ENCODE measurements around the gene SLC41A1. TPM values are rescaled to one million over a fixed set of nuclear protein-coding genes. Genes with fewer than 3 reads are reported as not detected.
"Not testable (repeated sequence)": the region's sequence is repeated elsewhere in the genome, so short reads cannot be mapped to it uniquely, and the experiment has no call there.

SLC41A1 gene
- total RNA-seq, 1 donor from 2014 or later, result 22.4 TPM

GRCh38 chr1:205826995-205827394 is 14.0 kb upstream of the SLC41A1 start:
- H3K27ac Mint-ChIP-seq (ENCODE audit: unreplicated experiment), result no peak overlapping the region
- peaks cover 8% of the 10 kb centered on the region for H3K4me1 Mint-ChIP-seq (ENCODE audit: low read depth, unreplicated experiment)
- DNase-seq (ENCODE audit: low read depth), result no peak
- H3K27me3 Mint-ChIP-seq (ENCODE audit: low read depth, unreplicated experiment), result peaks cover 28% of the 10 kb centered on the region
- FAIRE-seq, result no peak
- Histone ChIP-seq H3K27me3 (ENCODE audit: insufficient read depth, low read length) (peaks cover 25% of the 10 kb centered on the region), H3K9ac (ENCODE audit: low read length) (no peak overlapping the region), H3K4me3 (ENCODE audit: insufficient read depth, low read depth, low read length) (no peak overlapping the region), H3K4me2 (ENCODE audit: low read length) (no peak overlapping the region), H2AFZ (ENCODE audit: low read depth, low read length) (no peak overlapping the region), H4K20me1 (ENCODE audit: insufficient read depth, low read length) (no peaks in the 10 kb centered on the region), H3K27ac (ENCODE audit: low read depth, low read length) (no peak overlapping the region), H3K9me3 (ENCODE audit: insufficient read depth, low read depth, low read length) (no peaks in the 10 kb centered on the region), H3K79me2 (ENCODE audit: insufficient read depth, low read length) (no peaks in the 10 kb centered on the region), H3K4me1 (ENCODE audit: insufficient read depth, low read length) (no peaks in the 10 kb centered on the region), H3K36me3 (ENCODE audit: insufficient read depth, low read length) (no peaks in the 10 kb centered on the region)
- H3K9me3 Mint-ChIP-seq (ENCODE audit: unreplicated experiment), result peaks cover 6% of the 10 kb centered on the region
- no peaks in the 10 kb centered on the region for H3K36me3 Mint-ChIP-seq (ENCODE audit: low read depth, unreplicated experiment)
- no peak overlapping the region for H3K4me3 Mint-ChIP-seq (ENCODE audit: unreplicated experiment)
- no peak for TF ChIP-seq CTCF (IDR thresholded peaks at IDR 0.05; ENCODE audit: insufficient read depth, low read depth, low read length)
- no peak for TF ChIP-seq EZH2 (IDR thresholded peaks at IDR 0.05; ENCODE audit: insufficient read depth, low read length)

GRCh38 chr1:205826016-205826806 is 13.2 kb upstream of the SLC41A1 start:
- no peak overlapping the region for H3K9ac ChIP-seq (ENCODE audit: low read length)
- Mint-ChIP-seq H3K27me3 (ENCODE audit: low read depth, unreplicated experiment) (peaks cover 28% of the 10 kb centered on the region), H3K27ac (ENCODE audit: unreplicated experiment) (no peak overlapping the region), H3K9me3 (ENCODE audit: unreplicated experiment) (peaks cover 6% of the 10 kb centered on the region), H3K4me3 (ENCODE audit: unreplicated experiment) (no peak overlapping the region), H3K36me3 (ENCODE audit: low read depth, unreplicated experiment) (no peaks in the 10 kb centered on the region), H3K4me1 (ENCODE audit: low read depth, unreplicated experiment) (peaks cover 7% of the 10 kb centered on the region)
- FAIRE-seq, result no peak
- TF ChIP-seq CTCF (IDR thresholded peaks at IDR 0.05; ENCODE audit: insufficient read depth, low read depth, low read length), result no peak
- no peak overlapping the region for H3K4me3 ChIP-seq (ENCODE audit: insufficient read depth, low read depth, low read length)
- no peak overlapping the region for H2AFZ ChIP-seq (ENCODE audit: low read depth, low read length)
- H3K27ac ChIP-seq (ENCODE audit: low read depth, low read length), result no peak overlapping the region
- DNase-seq (ENCODE audit: low read depth), result no peak
- no peaks in the 10 kb centered on the region for H3K36me3 ChIP-seq (ENCODE audit: insufficient read depth, low read length)
- no peaks in the 10 kb centered on the region for H3K4me1 ChIP-seq (ENCODE audit: insufficient read depth, low read length)
- H4K20me1 ChIP-seq (ENCODE audit: insufficient read depth, low read length), result no peaks in the 10 kb centered on the region
- no peaks in the 10 kb centered on the region for H3K79me2 ChIP-seq (ENCODE audit: insufficient read depth, low read length)
- H3K9me3 ChIP-seq (ENCODE audit: insufficient read depth, low read depth, low read length), result no peaks in the 10 kb centered on the region
- H3K4me2 ChIP-seq (ENCODE audit: low read length), result no peak overlapping the region
- H3K27me3 ChIP-seq (ENCODE audit: insufficient read depth, low read length), result peaks cover 25% of the 10 kb centered on the region

- Histone ChIP-seq H3K4me3 (ENCODE audit: insufficient read depth, low read depth, low read length) (no peak overlapping the region), H3K4me2 (ENCODE audit: low read length) (no peak overlapping the region), H3K27ac (ENCODE audit: low read depth, low read length) (no peak overlapping the region), H3K9ac (ENCODE audit: low read length) (no peak overlapping the region), H3K4me1 (ENCODE audit: insufficient read depth, low read length) (no peaks in the 10 kb centered on the region), H3K9me3 (ENCODE audit: insufficient read depth, low read depth, low read length) (no peaks in the 10 kb centered on the region), H3K79me2 (ENCODE audit: insufficient read depth, low read length) (no peaks in the 10 kb centered on the region), H3K27me3 (ENCODE audit: insufficient read depth, low read length) (peaks cover 25% of the 10 kb centered on the region), H4K20me1 (ENCODE audit: insufficient read depth, low read length) (no peaks in the 10 kb centered on the region), H3K36me3 (ENCODE audit: insufficient read depth, low read length) (no peaks in the 10 kb centered on the region), H2AFZ (ENCODE audit: low read depth, low read length) (no peak overlapping the region)
- Mint-ChIP-seq H3K4me1 (ENCODE audit: low read depth, unreplicated experiment) (peaks cover 7% of the 10 kb centered on the region), H3K4me3 (ENCODE audit: unreplicated experiment) (no peak overlapping the region), H3K27ac (ENCODE audit: unreplicated experiment) (no peak overlapping the region), H3K27me3 (ENCODE audit: low read depth, unreplicated experiment) (peaks cover 28% of the 10 kb centered on the region), H3K9me3 (ENCODE audit: unreplicated experiment) (peaks cover 4% of the 10 kb centered on the region), H3K36me3 (ENCODE audit: low read depth, unreplicated experiment) (no peaks in the 10 kb centered on the region)
- DNase-seq (ENCODE audit: low read depth) (no peak), FAIRE-seq (no peak)
- no peak for TF ChIP-seq EZH2 (IDR thresholded peaks at IDR 0.05; ENCODE audit: insufficient read depth, low read length)
- no peak for TF ChIP-seq CTCF (IDR thresholded peaks at IDR 0.05; ENCODE audit: insufficient read depth, low read depth, low read length)
Observed at GRCh38 chr1:205824180-205824579, 11.2 kb upstream of the SLC41A1 start.

GRCh38 chr1:205823260-205823659 is 10.3 kb upstream of the SLC41A1 start:
- not testable (repeated sequence) for FAIRE-seq

More at GRCh38 chr1:205823260-205823659, 10.3 kb upstream of the SLC41A1 start:
- not testable (repeated sequence) for H3K4me1 ChIP-seq (ENCODE audit: insufficient read depth, low read length); H3K9me3 Mint-ChIP-seq (ENCODE audit: unreplicated experiment); H3K4me3 Mint-ChIP-seq (ENCODE audit: unreplicated experiment); H2AFZ ChIP-seq (ENCODE audit: low read depth, low read length); DNase-seq (ENCODE audit: low read depth); H3K36me3 Mint-ChIP-seq (ENCODE audit: low read depth, unreplicated experiment); H3K79me2 ChIP-seq (ENCODE audit: insufficient read depth, low read length); H3K27ac ChIP-seq (ENCODE audit: low read depth, low read length); H3K4me1 Mint-ChIP-seq (ENCODE audit: low read depth, unreplicated experiment); H3K9me3 ChIP-seq (ENCODE audit: insufficient read depth, low read depth, low read length); H4K20me1 ChIP-seq (ENCODE audit: insufficient read depth, low read length); H3K27ac Mint-ChIP-seq (ENCODE audit: unreplicated experiment); H3K36me3 ChIP-seq (ENCODE audit: insufficient read depth, low read length); H3K4me2 ChIP-seq (ENCODE audit: low read length); H3K9ac ChIP-seq (ENCODE audit: low read length); H3K4me3 ChIP-seq (ENCODE audit: insufficient read depth, low read depth, low read length)
- peaks cover 24% of the 10 kb centered on the region for H3K27me3 ChIP-seq (ENCODE audit: insufficient read depth, low read length)
- H3K27me3 Mint-ChIP-seq (ENCODE audit: low read depth, unreplicated experiment), result peaks cover 24% of the 10 kb centered on the region
